ENCODE measurements around the gene MAP3K3.

The MAP3K3 gene

DNA sequence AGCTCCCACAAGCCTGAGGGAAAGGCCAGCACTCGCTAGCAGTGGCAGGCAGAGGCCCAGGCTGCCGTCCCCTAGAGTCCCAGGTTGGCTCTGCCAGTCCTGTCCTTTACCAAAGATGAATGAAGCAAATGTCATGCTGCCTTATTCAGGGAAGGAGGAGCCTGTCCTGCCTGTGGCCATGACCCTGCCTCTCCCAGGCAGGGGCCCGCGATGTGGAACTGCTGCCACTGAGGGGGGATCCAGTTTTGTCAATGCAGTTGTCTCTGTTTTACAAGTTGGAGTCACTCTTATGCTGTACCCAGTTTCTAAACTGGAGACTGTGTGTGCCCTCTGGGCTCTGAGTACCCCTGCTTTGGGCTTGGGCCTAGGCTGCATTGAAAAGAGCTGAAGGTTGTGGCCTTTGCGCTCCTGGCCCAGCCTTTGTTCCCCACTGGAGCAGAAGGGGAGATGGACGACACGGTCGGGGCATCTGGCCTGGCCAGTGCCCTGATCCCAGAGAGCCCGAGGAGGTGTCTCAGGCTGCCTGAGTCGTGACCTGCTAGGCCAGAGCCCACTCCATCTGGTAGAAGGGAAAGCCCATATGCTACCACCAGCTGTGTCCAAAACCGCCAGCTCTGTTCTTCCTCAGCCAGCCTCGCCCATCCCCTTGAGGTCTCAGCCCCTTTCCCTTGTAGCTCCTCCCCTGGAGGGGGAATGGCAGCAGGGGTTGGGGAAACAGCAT is 72.2 kb downstream of the MAP3K3 start:
- peaks cover 4% of the 10 kb centered on the region for H3K4me1 ChIP-seq (ENCODE audit: insufficient read depth, low read length)
- no peaks in the 10 kb centered on the region for H3K9me3 ChIP-seq (ENCODE audit: low read length)
- peaks cover 56% of the 10 kb centered on the region for H3K36me3 ChIP-seq (ENCODE audit: insufficient read depth, low read length)
- H2AFZ ChIP-seq (ENCODE audit: low read depth, low read length), result no peak overlapping the region
- H3K27me3 ChIP-seq (ENCODE audit: insufficient read depth, low read length), result no peaks in the 10 kb centered on the region
- no peak overlapping the region for H3K4me3 ChIP-seq (ENCODE audit: low read length)

- H3K9me3 ChIP-seq (ENCODE audit: low read length), result no peaks in the 10 kb centered on the region
- peaks cover 4% of the 10 kb centered on the region for H3K4me1 ChIP-seq (ENCODE audit: insufficient read depth, low read length)
- H3K27me3 ChIP-seq (ENCODE audit: insufficient read depth, low read length), result no peaks in the 10 kb centered on the region
- no peak overlapping the region for H2AFZ ChIP-seq (ENCODE audit: low read depth, low read length)
- no peak overlapping the region for H3K4me3 ChIP-seq (ENCODE audit: low read length)
- H3K36me3 ChIP-seq (ENCODE audit: insufficient read depth, low read length), result peaks cover 49% of the 10 kb centered on the region
Measured at GRCh38 chr17:63694950-63695773, 72.9 kb downstream of the MAP3K3 start.

GRCh38 chr17:63695889-63696288 is 73.7 kb downstream of the MAP3K3 start:
- H3K4me3 ChIP-seq (ENCODE audit: low read length), result no peak overlapping the region
- H3K27me3 ChIP-seq (ENCODE audit: insufficient read depth, low read length), result no peaks in the 10 kb centered on the region
- H2AFZ ChIP-seq (ENCODE audit: low read depth, low read length), result no peak overlapping the region
- peaks cover 4% of the 10 kb centered on the region for H3K4me1 ChIP-seq (ENCODE audit: insufficient read depth, low read length)
- H3K9me3 ChIP-seq (ENCODE audit: low read length), result no peaks in the 10 kb centered on the region
- H3K36me3 ChIP-seq (ENCODE audit: insufficient read depth, low read length), result peaks cover 42% of the 10 kb centered on the region

- H3K27me3 ChIP-seq (ENCODE audit: insufficient read depth, low read length), result no peaks in the 10 kb centered on the region
- no peak overlapping the region for H3K4me3 ChIP-seq (ENCODE audit: low read length)
- peaks cover 4% of the 10 kb centered on the region for H3K4me1 ChIP-seq (ENCODE audit: insufficient read depth, low read length)
- no peaks in the 10 kb centered on the region for H3K9me3 ChIP-seq (ENCODE audit: low read length)
- H2AFZ ChIP-seq (ENCODE audit: low read depth, low read length), result no peak overlapping the region
- H3K36me3 ChIP-seq (ENCODE audit: insufficient read depth, low read length), result peaks cover 36% of the 10 kb centered on the region
Measured at GRCh38 chr17:63696381-63696961, 74.3 kb downstream of the MAP3K3 start.

- Histone ChIP-seq H3K4me3 (ENCODE audit: low read length) (no peak overlapping the region), H3K27me3 (ENCODE audit: insufficient read depth, low read length) (no peaks in the 10 kb centered on the region), H3K4me1 (ENCODE audit: insufficient read depth, low read length) (peaks cover 4% of the 10 kb centered on the region), H3K9me3 (ENCODE audit: low read length) (no peaks in the 10 kb centered on the region), H2AFZ (ENCODE audit: low read depth, low read length) (no peak overlapping the region), H3K36me3 (ENCODE audit: insufficient read depth, low read length) (peaks cover 33% of the 10 kb centered on the region)
Measured at GRCh38 chr17:63697341-63698286, 75.4 kb downstream of the MAP3K3 start.

DNA sequence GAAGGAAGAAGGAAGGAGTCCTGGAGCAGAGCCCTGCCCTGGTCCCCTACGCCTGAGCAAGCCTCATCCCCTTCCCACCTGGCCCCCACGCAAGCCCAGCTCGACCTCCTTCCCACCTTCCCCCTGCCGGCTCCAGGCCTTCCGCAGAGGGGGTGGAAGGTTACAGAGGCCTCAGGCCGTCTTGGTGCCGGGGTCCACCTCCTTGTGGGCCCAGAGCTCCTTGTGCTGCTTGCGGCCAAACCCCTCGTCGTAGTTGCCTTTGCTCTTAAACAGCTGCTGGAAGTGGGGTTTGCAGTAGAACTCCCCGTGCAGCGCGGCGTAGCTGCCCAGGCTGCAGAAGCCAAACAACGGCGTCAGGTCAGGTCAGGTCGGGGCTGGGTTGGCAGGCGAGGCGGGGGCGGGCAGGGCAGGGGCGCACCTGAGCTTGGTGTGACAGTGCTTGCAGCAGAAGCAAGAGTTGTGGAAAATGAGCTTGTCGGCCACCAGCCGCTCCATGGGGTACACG is 76.2 kb downstream of the MAP3K3 start:
- peaks cover 4% of the 10 kb centered on the region for H3K4me1 ChIP-seq (ENCODE audit: insufficient read depth, low read length)
- H3K4me3 ChIP-seq (ENCODE audit: low read length), result peak overlapping the region; percentile 57
- no peaks in the 10 kb centered on the region for H3K9me3 ChIP-seq (ENCODE audit: low read length)
- no peak overlapping the region for H2AFZ ChIP-seq (ENCODE audit: low read depth, low read length)
- peaks cover 35% of the 10 kb centered on the region for H3K36me3 ChIP-seq (ENCODE audit: insufficient read depth, low read length)
- no peaks in the 10 kb centered on the region for H3K27me3 ChIP-seq (ENCODE audit: insufficient read depth, low read length)

GRCh38 chr17:63698886-63699637 is 76.8 kb downstream of the MAP3K3 start:
- Histone ChIP-seq H3K9me3 (ENCODE audit: low read length) (no peaks in the 10 kb centered on the region), H2AFZ (ENCODE audit: low read depth, low read length) (no peak overlapping the region), H3K4me3 (ENCODE audit: low read length) (peak overlapping the region; percentile 57), H3K36me3 (ENCODE audit: insufficient read depth, low read length) (peaks cover 36% of the 10 kb centered on the region), H3K27me3 (ENCODE audit: insufficient read depth, low read length) (no peaks in the 10 kb centered on the region), H3K4me1 (ENCODE audit: insufficient read depth, low read length) (peaks cover 4% of the 10 kb centered on the region)

DNA sequence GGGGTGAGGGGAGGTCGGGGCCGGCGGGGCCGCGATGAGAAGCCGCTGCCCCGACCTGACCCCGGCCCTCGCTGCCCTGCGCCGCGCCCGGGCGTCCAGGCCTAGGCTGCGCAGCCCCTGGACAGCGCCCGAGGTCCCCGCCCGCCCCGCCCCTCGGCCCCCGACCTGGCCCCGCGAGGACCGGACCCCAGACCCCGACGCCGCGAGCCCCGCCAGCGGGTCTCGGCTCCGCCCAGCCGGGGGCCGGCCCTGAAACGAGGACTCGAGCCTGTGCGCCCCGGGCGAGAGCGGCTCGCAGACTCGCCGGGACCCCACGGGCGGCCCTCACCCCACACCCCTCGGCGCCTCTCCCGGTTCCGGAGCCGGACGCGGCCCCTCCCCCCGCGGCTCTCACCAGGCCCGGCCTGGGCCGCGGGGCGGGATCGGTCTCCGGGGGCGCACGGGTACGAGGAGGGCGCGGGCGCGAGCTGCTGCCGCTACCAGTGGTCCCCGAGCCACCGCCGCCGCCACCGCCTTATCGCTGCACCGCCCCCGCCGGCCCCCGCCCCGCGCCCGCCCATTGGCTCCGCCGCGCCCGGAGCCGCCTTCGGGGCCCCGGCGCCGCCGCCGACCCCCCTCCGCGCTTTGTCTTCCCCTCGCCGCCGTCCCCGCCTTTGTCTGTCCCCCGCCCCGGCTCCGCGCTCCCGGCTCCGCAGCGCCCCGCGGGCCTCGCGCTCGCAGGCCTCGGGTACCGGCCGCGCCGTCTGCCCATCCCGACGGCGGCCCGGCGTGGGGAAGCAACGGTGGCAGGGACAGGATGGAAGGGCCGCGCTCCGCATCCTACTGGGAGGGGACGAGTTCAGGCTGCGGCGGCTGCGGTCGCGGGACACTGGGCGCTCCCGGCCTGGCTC is 77.7 kb downstream of the MAP3K3 start, which contains the start of gene LIMD2:
TSS of gene LIMD2 (minus strand) at position 488 of the 890 bp plus-strand sequence. CDS start 827 bp downstream, outside the sequence.
- no peaks in the 10 kb centered on the region for H3K27me3 ChIP-seq (ENCODE audit: insufficient read depth, low read length)
- peaks cover 4% of the 10 kb centered on the region for H3K4me1 ChIP-seq (ENCODE audit: insufficient read depth, low read length)
- H2AFZ ChIP-seq (ENCODE audit: low read depth, low read length), result peak within 1 kb of the TSS; percentile 41
- H3K4me3 ChIP-seq (ENCODE audit: low read length), result peak within 1 kb of the TSS; percentile 57
- H3K9me3 ChIP-seq (ENCODE audit: low read length), result no peaks in the 10 kb centered on the region
- peaks cover 38% of the 10 kb centered on the region for H3K36me3 ChIP-seq (ENCODE audit: insufficient read depth, low read length)

- H3K9me3 ChIP-seq (ENCODE audit: low read length), result no peaks in the 10 kb centered on the region
- H3K36me3 ChIP-seq (ENCODE audit: insufficient read depth, low read length), result peaks cover 42% of the 10 kb centered on the region
- H3K27me3 ChIP-seq (ENCODE audit: insufficient read depth, low read length), result no peaks in the 10 kb centered on the region
- H3K4me1 ChIP-seq (ENCODE audit: insufficient read depth, low read length), result peaks cover 4% of the 10 kb centered on the region
- H3K4me3 ChIP-seq (ENCODE audit: low read length), result peak overlapping the region; percentile 42
- H2AFZ ChIP-seq (ENCODE audit: low read depth, low read length), result peak overlapping the region; percentile 41
Measured at GRCh38 chr17:63700528-63701455, 78.6 kb downstream of the MAP3K3 start.

DNA sequence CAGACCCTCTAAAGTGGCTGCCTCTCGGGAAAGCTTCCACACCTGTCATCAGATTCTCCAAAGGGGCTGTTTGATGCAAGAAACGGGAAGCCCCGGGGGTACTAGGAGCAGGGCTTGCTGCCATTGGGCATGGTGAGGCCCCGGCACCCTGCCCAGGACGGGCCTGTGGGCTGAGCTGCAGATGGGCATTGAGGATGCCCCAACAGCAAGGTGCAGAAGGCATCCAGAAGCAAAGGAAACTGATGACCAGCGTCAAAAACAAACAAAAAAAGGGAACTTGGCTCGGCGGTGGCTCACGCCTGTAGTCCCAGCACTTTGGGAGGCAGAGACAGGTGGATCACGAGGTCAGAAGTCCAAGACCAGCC is 79.2 kb downstream of the MAP3K3 start:
- peaks cover 48% of the 10 kb centered on the region for H3K36me3 ChIP-seq (ENCODE audit: insufficient read depth, low read length)
- H2AFZ ChIP-seq (ENCODE audit: low read depth, low read length), result no peak overlapping the region
- no peaks in the 10 kb centered on the region for H3K9me3 ChIP-seq (ENCODE audit: low read length)
- no peaks in the 10 kb centered on the region for H3K27me3 ChIP-seq (ENCODE audit: insufficient read depth, low read length)
- H3K4me3 ChIP-seq (ENCODE audit: low read length), result no peak overlapping the region
- H3K4me1 ChIP-seq (ENCODE audit: insufficient read depth, low read length), result peaks cover 4% of the 10 kb centered on the region

All from neuron (in vitro differentiated cells).